CD4-positive, alpha-beta T cell treated with Interleukin-12 subunit alpha and Interleukin-12 subunit beta, for 1 hour (primary cell): Measurements from ENCODE around the gene DLGAP3.
"Not testable (repeated sequence)": the region's sequence is repeated elsewhere in the genome, so short reads cannot be mapped to it uniquely, and the experiment has no call there.

ENCODE experiments used
- DNase-seq: peaks from one replicate; pipeline ENCODE4 v3.0.0-alpha.2; 2020

The DLGAP3 gene

GRCh38 chr1:34929497-34929852, at the start of gene DLGAP3:
TSS of gene DLGAP3 (minus strand) at chr1:34929650. CDS start at chr1:34905383, 24,267 bp downstream.
- DNase-seq = peak; percentile 17

- no peak for DNase-seq
Observed at GRCh38 chr1:34978921-34979320, 49.5 kb upstream of the DLGAP3 start.

GRCh38 chr1:34977858-34978257, 48.4 kb upstream of the DLGAP3 start:
- no peak for DNase-seq

GRCh38 chr1:34977210-34977471, 47.7 kb upstream of the DLGAP3 start:
- DNase-seq = no peak

- no peak for DNase-seq
Observed at GRCh38 chr1:34976384-34977209, 47.1 kb upstream of the DLGAP3 start.

- no peak for DNase-seq
Observed at GRCh38 chr1:34975771-34976170, 46.3 kb upstream of the DLGAP3 start.

- no peak for DNase-seq
Observed at GRCh38 chr1:34975338-34975737, 45.9 kb upstream of the DLGAP3 start.

GRCh38 chr1:34974626-34975025, 45.2 kb upstream of the DLGAP3 start:
- DNase-seq = no peak

- DNase-seq = no peak
Observed at GRCh38 chr1:34973326-34973725, 43.9 kb upstream of the DLGAP3 start.

GRCh38 chr1:34970829-34971228, 41.4 kb upstream of the DLGAP3 start:
- DNase-seq = no peak

- no peak for DNase-seq
Observed at GRCh38 chr1:34970220-34970735, 40.8 kb upstream of the DLGAP3 start.

- DNase-seq = peak; percentile 32
Observed at GRCh38 chr1:34968297-34968696, 38.8 kb upstream of the DLGAP3 start.

GRCh38 chr1:34967672-34968071, 38.2 kb upstream of the DLGAP3 start:
- DNase-seq = not testable (repeated sequence)

GRCh38 chr1:34965597-34965996, 36.1 kb upstream of the DLGAP3 start:
- DNase-seq = no peak

GRCh38 chr1:34950428-34950827, 21.0 kb upstream of the DLGAP3 start:
- DNase-seq = no peak

- DNase-seq = not testable (repeated sequence)
Observed at GRCh38 chr1:34948739-34949138, 19.3 kb upstream of the DLGAP3 start.

GRCh38 chr1:34947641-34948314, 18.3 kb upstream of the DLGAP3 start:
- DNase-seq = not testable (repeated sequence)

- no peak for DNase-seq
Observed at GRCh38 chr1:34946211-34946610, 16.8 kb upstream of the DLGAP3 start.

- not testable (repeated sequence) for DNase-seq
Observed at GRCh38 chr1:34941798-34942197, 12.3 kb upstream of the DLGAP3 start.

GRCh38 chr1:34930702-34931071, 1.2 kb upstream of the DLGAP3 start:
- no peak for DNase-seq

- no peak for DNase-seq
Observed at GRCh38 chr1:34929853-34930701, 627 bp upstream of the DLGAP3 start.

- peak; percentile 13 for DNase-seq
Observed at GRCh38 chr1:34928699-34929496, 552 bp downstream of the DLGAP3 start.
